ENCODE data around the gene GPC6.

The GPC6 gene

DNA sequence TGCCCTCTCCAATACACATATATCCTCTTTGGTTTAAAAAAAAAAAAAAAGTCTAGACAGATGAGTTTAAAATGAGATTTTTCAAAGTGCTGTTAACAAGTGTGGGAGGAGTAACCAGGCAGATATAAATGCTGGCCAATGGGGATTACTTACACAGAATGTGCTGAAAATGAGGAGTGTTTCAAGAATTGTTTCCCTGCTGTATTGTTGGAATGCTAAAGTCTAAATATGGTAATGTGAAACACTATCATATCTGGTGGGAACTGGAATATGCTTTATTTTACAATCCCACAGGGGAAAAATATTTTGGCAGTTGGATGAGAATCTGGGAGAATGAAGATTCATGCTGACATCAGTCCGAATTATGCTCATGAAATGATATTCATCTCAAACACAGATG is 1002.2 kb downstream of the GPC6 start:
- Histone ChIP-seq H4K20me1 (ENCODE audit: insufficient read depth, low read length) (no peaks in the 10 kb centered on the region), H3K4me3 (ENCODE audit: low read depth, low read length, poor library complexity, severe bottlenecking) (no peak overlapping the region), H3K4me1 (ENCODE audit: insufficient read depth, low read length, severe bottlenecking) (no peaks in the 10 kb centered on the region), H3K9me2 (ENCODE audit: low read depth, low read length) (no peaks in the 10 kb centered on the region), H3K27me3 (ENCODE audit: insufficient read depth, low read length) (no peaks in the 10 kb centered on the region), H3F3A (ENCODE audit: insufficient read depth, low read length) (no peaks in the 10 kb centered on the region), H3K27ac (ENCODE audit: low read depth, low read length, poor library complexity, severe bottlenecking) (no peak overlapping the region), H3K9me3 (ENCODE audit: low read length) (no peaks in the 10 kb centered on the region), H2AFZ (ENCODE audit: low read length) (no peak overlapping the region), H3K36me3 (ENCODE audit: insufficient read depth, low read length) (no peaks in the 10 kb centered on the region), H3K9ac (ENCODE audit: low read length) (no peak overlapping the region), H3K4me2 (ENCODE audit: low read length) (no peak overlapping the region), H3K79me2 (ENCODE audit: insufficient read depth, low read length) (no peaks in the 10 kb centered on the region)
- no peak for TF ChIP-seq EZH2 (IDR thresholded peaks at IDR 0.05; ENCODE audit: borderline replicate concordance, low read length)
- TF ChIP-seq, protein P1, sequence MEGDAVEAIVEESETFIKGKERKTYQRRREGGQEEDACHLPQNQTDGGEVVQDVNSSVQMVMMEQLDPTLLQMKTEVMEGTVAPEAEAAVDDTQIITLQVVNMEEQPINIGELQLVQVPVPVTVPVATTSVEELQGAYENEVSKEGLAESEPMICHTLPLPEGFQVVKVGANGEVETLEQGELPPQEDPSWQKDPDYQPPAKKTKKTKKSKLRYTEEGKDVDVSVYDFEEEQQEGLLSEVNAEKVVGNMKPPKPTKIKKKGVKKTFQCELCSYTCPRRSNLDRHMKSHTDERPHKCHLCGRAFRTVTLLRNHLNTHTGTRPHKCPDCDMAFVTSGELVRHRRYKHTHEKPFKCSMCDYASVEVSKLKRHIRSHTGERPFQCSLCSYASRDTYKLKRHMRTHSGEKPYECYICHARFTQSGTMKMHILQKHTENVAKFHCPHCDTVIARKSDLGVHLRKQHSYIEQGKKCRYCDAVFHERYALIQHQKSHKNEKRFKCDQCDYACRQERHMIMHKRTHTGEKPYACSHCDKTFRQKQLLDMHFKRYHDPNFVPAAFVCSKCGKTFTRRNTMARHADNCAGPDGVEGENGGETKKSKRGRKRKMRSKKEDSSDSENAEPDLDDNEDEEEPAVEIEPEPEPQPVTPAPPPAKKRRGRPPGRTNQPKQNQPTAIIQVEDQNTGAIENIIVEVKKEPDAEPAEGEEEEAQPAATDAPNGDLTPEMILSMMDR (IDR thresholded peaks at IDR 0.05; ENCODE audit: low read length) = no peak

DNA sequence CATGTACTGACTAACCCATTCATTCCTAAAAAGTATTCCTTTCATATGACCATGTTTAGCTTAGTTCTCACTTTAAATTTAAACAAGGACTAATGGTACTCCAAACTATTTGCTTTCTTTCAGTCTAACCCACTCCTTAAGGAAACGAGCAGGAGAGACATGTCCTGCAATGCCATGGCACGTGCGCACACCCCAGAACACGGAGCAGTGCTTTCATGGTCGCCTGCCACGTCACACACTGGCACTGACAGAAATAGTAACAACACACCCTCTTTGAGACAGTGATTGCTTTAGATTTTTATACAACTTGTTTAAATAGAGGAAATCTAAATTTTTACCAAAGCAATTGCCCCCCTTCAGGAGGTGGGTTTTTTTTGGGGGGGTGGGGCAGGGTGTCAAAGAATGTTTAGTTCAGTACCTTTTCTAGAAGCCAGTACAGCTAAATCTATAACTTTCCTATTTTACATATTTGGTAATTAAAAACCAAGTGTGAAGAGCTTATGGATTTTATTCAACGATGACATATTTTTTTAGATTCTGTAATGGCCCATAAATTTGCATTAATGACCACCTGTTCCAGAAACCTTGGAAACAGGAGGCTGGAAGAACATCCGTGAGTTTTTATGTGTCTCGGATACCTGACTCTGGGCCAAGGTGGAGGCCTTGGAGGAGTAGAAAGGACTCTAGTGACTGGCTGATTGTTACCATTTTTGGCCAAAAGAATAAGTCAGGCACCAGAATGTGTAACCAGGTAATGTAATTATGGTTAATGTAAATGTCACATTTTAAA is 1005.7 kb downstream of the GPC6 start:
- H2AFZ ChIP-seq (ENCODE audit: low read length) = no peak overlapping the region

DNA sequence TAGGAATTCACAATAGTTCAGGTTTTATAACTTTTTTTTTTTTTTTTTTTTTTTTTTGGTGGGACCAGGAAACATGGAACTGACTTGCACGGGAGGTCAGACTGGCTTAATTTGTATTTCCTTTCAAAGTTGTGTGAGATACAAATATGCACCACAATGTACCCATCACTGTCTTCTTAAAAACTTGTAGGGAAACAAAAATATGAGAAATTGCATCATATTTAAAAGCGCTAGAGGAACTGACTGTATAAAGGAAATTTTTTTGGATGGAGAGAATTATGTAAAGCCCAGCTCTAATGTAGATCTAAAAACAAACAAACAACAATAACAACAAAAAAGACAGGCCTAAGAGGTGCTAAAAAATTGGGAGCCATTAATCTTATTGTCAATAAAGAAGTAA is 1006.3 kb downstream of the GPC6 start:
- Histone ChIP-seq H3K36me3 (ENCODE audit: insufficient read depth, low read length) (no peaks in the 10 kb centered on the region), H3K4me3 (ENCODE audit: low read depth, low read length, poor library complexity, severe bottlenecking) (no peak overlapping the region), H4K20me1 (ENCODE audit: insufficient read depth, low read length) (no peaks in the 10 kb centered on the region), H3K27me3 (ENCODE audit: insufficient read depth, low read length) (no peaks in the 10 kb centered on the region), H3K27ac (ENCODE audit: low read depth, low read length, poor library complexity, severe bottlenecking) (no peak overlapping the region), H3F3A (ENCODE audit: insufficient read depth, low read length) (no peaks in the 10 kb centered on the region), H2AFZ (ENCODE audit: low read length) (no peak overlapping the region), H3K79me2 (ENCODE audit: insufficient read depth, low read length) (no peaks in the 10 kb centered on the region), H3K9me3 (ENCODE audit: low read length) (no peaks in the 10 kb centered on the region), H3K4me1 (ENCODE audit: insufficient read depth, low read length, severe bottlenecking) (no peaks in the 10 kb centered on the region), H3K4me2 (ENCODE audit: low read length) (no peak overlapping the region), H3K9me2 (ENCODE audit: low read depth, low read length) (no peaks in the 10 kb centered on the region), H3K9ac (ENCODE audit: low read length) (no peak overlapping the region)
- TF ChIP-seq, protein P1 (IDR thresholded peaks at IDR 0.05; ENCODE audit: low read length) = no peak
- TF ChIP-seq EZH2 (IDR thresholded peaks at IDR 0.05; ENCODE audit: borderline replicate concordance, low read length) = no peak

More for the DNA sequence above, 1005.7 kb downstream of the GPC6 start:
- Histone ChIP-seq H3K4me2 (ENCODE audit: low read length) (no peak overlapping the region), H3K9me3 (ENCODE audit: low read length) (no peaks in the 10 kb centered on the region), H3K9me2 (ENCODE audit: low read depth, low read length) (no peaks in the 10 kb centered on the region), H3K4me3 (ENCODE audit: low read depth, low read length, poor library complexity, severe bottlenecking) (no peak overlapping the region), H3F3A (ENCODE audit: insufficient read depth, low read length) (no peaks in the 10 kb centered on the region), H3K79me2 (ENCODE audit: insufficient read depth, low read length) (no peaks in the 10 kb centered on the region), H3K27ac (ENCODE audit: low read depth, low read length, poor library complexity, severe bottlenecking) (no peak overlapping the region), H4K20me1 (ENCODE audit: insufficient read depth, low read length) (no peaks in the 10 kb centered on the region), H3K9ac (ENCODE audit: low read length) (no peak overlapping the region), H3K27me3 (ENCODE audit: insufficient read depth, low read length) (no peaks in the 10 kb centered on the region), H3K36me3 (ENCODE audit: insufficient read depth, low read length) (no peaks in the 10 kb centered on the region), H3K4me1 (ENCODE audit: insufficient read depth, low read length, severe bottlenecking) (no peaks in the 10 kb centered on the region)
- TF ChIP-seq EZH2 (IDR thresholded peaks at IDR 0.05; ENCODE audit: borderline replicate concordance, low read length) = no peak
- TF ChIP-seq, protein P1 (IDR thresholded peaks at IDR 0.05; ENCODE audit: low read length) = no peak

Data from OCI-LY1 (cell line).